Measurements from ENCODE around the gene SMAD2. TPM values are rescaled to one million over a fixed set of nuclear protein-coding genes. Genes with fewer than 3 reads are reported as not detected.

SMAD2 gene
- total RNA-seq, 1 donor from 2014 or later = 150 TPM

DNA sequence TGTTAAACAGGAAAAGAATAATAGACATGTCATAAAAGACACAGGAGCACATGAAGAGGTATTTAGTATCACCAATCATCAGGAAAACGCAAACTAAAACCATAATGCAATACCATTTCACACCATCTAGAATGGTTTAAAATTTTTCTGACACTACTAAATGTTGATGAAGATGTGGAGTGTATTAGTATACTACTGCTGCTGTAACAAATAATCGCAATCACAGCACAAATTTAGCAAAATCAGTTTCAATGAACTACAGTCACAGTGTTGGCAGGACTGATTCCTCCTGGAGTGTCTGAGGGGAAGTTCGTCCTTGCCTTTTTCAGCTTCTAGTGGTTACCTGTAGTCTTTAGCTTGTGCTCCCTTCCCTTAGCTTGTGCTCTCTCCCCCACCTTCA is 24.1 kb downstream of the SMAD2 start:
- H3K9me3 Mint-ChIP-seq (ENCODE audit: unreplicated experiment) = peaks cover 5% of the 10 kb centered on the region
- H3K27ac Mint-ChIP-seq (ENCODE audit: unreplicated experiment) = no peak overlapping the region
- peak overlapping the region; percentile 71 for H3K4me3 Mint-ChIP-seq (ENCODE audit: unreplicated experiment)
- H3K36me3 Mint-ChIP-seq (ENCODE audit: low read depth, unreplicated experiment) = peaks cover 22% of the 10 kb centered on the region
- H3K4me1 Mint-ChIP-seq (ENCODE audit: unreplicated experiment) = peaks cover 40% of the 10 kb centered on the region
- DNase-seq (ENCODE audit: low spot score) = no peak
- H3K27me3 Mint-ChIP-seq (ENCODE audit: unreplicated experiment) = peaks cover 2% of the 10 kb centered on the region
- TF ChIP-seq, protein P1, sequence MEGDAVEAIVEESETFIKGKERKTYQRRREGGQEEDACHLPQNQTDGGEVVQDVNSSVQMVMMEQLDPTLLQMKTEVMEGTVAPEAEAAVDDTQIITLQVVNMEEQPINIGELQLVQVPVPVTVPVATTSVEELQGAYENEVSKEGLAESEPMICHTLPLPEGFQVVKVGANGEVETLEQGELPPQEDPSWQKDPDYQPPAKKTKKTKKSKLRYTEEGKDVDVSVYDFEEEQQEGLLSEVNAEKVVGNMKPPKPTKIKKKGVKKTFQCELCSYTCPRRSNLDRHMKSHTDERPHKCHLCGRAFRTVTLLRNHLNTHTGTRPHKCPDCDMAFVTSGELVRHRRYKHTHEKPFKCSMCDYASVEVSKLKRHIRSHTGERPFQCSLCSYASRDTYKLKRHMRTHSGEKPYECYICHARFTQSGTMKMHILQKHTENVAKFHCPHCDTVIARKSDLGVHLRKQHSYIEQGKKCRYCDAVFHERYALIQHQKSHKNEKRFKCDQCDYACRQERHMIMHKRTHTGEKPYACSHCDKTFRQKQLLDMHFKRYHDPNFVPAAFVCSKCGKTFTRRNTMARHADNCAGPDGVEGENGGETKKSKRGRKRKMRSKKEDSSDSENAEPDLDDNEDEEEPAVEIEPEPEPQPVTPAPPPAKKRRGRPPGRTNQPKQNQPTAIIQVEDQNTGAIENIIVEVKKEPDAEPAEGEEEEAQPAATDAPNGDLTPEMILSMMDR (IDR thresholded peaks at IDR 0.05; ENCODE audit: unreplicated experiment) = no peak

DNA sequence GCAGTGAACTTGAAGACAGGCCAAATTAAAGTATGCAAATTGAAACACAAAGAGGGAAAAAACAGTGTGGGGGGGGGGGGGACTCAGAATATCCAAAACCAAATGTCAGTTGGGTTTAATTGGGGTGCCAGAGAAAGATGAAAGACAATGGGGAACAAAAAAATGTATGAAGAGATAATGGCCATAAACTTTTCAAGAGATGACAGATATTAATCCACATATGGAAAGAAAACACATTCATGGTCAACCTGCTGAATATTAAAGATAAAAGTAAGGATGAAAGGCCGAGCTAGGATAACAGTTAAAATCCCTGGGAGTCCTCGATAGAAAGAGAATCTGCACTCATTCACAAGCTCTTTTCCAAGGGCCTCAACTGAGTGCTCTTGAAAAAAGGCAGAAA is 26.6 kb downstream of the SMAD2 start:
- no peak for DNase-seq (ENCODE audit: low spot score)
- Mint-ChIP-seq H3K27me3 (ENCODE audit: unreplicated experiment) (peaks cover 2% of the 10 kb centered on the region), H3K9me3 (ENCODE audit: unreplicated experiment) (peaks cover 5% of the 10 kb centered on the region), H3K4me1 (ENCODE audit: unreplicated experiment) (peaks cover 57% of the 10 kb centered on the region), H3K36me3 (ENCODE audit: low read depth, unreplicated experiment) (peaks cover 15% of the 10 kb centered on the region), H3K4me3 (ENCODE audit: unreplicated experiment) (peak overlapping the region; percentile 76), H3K27ac (ENCODE audit: unreplicated experiment) (peak overlapping the region; percentile 53)
- TF ChIP-seq, protein P1 (IDR thresholded peaks at IDR 0.05; ENCODE audit: unreplicated experiment) = no peak

DNA sequence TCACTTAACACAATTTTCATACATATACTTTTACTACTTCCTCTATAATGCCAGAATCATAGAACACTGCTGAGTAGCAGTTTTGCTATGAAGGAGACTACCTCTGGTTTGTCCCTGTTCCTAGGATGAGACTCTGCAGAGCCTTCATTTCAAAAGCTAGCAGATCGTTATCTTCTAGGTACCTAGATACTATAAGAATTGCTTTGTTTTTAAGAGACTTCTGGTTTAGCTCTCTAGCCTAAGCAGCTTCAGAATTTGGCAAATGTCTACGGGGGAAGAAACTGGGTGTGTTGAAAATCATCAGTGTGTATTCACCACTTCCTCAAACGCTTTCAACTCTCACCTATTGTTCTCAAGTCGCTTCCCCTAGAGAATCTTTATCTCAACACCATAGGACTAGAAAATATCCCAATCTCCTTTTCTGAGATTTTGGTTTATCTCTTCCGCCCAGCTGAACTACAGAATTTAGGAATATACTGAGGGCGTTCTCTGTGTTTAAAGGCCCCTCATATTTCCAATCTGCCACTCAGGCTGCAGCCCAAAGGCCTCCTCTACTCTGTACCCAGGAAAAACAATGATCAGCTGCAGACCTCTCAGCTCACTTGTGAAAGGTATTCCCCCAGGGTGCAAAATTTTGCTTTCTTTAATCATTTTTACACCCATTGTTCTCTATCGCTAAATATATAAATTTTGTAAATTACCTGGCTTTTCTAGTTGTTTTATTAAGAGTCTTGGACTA is 28.7 kb downstream of the SMAD2 start:
- peaks cover 2% of the 10 kb centered on the region for H3K27me3 Mint-ChIP-seq (ENCODE audit: unreplicated experiment)
- H3K4me1 Mint-ChIP-seq (ENCODE audit: unreplicated experiment) = peaks cover 74% of the 10 kb centered on the region
- H3K9me3 Mint-ChIP-seq (ENCODE audit: unreplicated experiment) = peaks cover 3% of the 10 kb centered on the region
- peak overlapping the region; percentile 53 for H3K27ac Mint-ChIP-seq (ENCODE audit: unreplicated experiment)
- H3K4me3 Mint-ChIP-seq (ENCODE audit: unreplicated experiment) = no peak overlapping the region
- DNase-seq (ENCODE audit: low spot score) = no peak
- TF ChIP-seq, protein P1 (IDR thresholded peaks at IDR 0.05; ENCODE audit: unreplicated experiment) = no peak
- peaks cover 4% of the 10 kb centered on the region for H3K36me3 Mint-ChIP-seq (ENCODE audit: low read depth, unreplicated experiment)

DNA sequence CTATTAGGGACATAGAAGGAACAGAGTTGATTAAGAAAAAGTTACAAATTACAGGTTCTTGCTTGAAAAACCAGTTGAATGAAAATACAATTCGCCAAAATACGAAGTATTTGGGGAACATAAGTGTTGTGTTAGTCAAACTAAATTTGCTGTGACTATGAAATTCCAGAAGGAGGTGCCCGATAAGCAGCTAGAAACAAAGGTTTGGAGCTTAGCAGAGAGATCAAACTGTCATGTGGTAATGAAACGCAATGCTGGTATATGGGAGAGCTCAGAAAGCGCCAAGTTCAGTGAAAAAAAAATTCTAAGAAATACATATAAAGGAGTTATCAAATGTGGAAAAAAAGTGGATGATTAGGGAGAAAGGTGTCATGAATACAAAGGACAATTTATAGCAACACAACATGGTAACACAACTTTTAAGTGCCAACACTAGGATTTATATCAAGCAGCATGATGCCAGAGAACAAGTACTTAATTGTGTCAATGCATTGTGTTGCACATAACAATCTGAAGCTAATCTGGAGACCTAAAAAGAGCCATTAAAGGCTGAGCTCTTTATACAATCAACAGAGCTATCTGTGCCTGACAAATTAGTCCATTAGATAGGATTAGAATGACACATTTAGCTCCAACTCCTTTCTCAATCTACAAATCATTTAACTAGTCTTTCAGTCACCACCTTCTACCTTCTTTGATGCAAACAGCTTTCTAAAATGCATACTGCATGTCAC is 31.2 kb downstream of the SMAD2 start:
- H3K4me1 Mint-ChIP-seq (ENCODE audit: unreplicated experiment) = peaks cover 78% of the 10 kb centered on the region
- H3K27ac Mint-ChIP-seq (ENCODE audit: unreplicated experiment) = peak overlapping the region; percentile 79
- H3K9me3 Mint-ChIP-seq (ENCODE audit: unreplicated experiment) = no peaks in the 10 kb centered on the region
- H3K36me3 Mint-ChIP-seq (ENCODE audit: low read depth, unreplicated experiment) = peaks cover 11% of the 10 kb centered on the region
- TF ChIP-seq, protein P1 (IDR thresholded peaks at IDR 0.05; ENCODE audit: unreplicated experiment) = no peak
- DNase-seq (ENCODE audit: low spot score) = no peak
- H3K4me3 Mint-ChIP-seq (ENCODE audit: unreplicated experiment) = peak overlapping the region; percentile 2
- no peaks in the 10 kb centered on the region for H3K27me3 Mint-ChIP-seq (ENCODE audit: unreplicated experiment)

DNA sequence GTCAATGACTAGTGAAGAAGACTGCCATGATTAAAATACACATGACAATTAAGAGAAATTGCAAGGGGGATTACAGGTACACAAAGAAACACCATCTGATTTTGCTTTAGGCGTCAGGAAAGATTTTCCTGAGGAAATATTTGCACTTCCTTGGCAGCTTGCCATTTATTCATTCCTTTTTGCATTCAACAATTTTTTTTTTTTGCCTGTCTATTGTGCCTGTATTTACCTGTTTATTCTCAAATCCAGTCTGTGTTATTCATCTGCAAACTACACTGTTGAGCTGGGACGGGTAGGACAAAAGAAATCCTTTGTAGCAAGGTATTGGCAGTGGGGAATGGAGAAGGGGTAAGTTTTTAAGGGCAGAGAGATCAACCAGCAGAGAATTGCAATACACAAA is 31.8 kb downstream of the SMAD2 start:
- Mint-ChIP-seq H3K4me1 (ENCODE audit: unreplicated experiment) (peaks cover 78% of the 10 kb centered on the region), H3K9me3 (ENCODE audit: unreplicated experiment) (no peaks in the 10 kb centered on the region), H3K27me3 (ENCODE audit: unreplicated experiment) (no peaks in the 10 kb centered on the region), H3K27ac (ENCODE audit: unreplicated experiment) (peak overlapping the region; percentile 79), H3K4me3 (ENCODE audit: unreplicated experiment) (no peak overlapping the region), H3K36me3 (ENCODE audit: low read depth, unreplicated experiment) (peaks cover 12% of the 10 kb centered on the region)
- no peak for DNase-seq (ENCODE audit: low spot score)
- TF ChIP-seq, protein P1 (IDR thresholded peaks at IDR 0.05; ENCODE audit: unreplicated experiment) = no peak

All from endothelial cell (in vitro differentiated cells).